Amygdala (tissue), 56 donors: ENCODE data around the gene DYNC1I1.
A peak's percentile ranks its signal among the peaks of the same experiment; 100 is the strongest.

Source experiments
- DNase-seq, 56 donors: peaks; one replicate each; lab custom pipeline; 2025; lab: John Stamatoyannopoulos, UW

Gene DYNC1I1

DNA sequence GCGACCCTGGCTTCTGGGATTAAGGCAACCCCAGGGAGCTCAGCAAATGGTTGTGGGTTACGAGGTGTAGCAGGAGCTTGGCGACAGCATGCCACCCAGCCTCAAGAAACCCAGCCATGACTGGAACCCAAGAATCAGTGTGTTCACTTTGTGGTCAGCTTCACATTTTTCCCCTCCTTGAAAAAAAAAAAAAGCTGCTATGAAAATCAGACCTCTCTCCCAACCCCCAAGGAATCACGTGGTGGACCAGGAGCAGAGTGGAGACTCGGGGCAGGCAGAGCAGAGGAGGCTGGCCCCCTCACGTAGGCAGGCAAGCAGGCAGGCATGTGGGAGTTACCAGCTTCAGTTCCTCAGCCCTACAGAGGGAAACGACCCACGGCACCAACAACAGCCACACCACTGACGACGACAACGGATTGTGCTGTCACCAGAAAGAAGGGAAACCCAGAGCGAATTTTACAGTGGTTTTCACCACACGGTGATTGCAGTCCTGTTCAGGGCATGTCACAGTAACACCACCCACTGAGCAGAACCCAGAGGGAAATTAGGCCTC lies 346.2 kb downstream of the DYNC1I1 start:
- no peak for DNase-seq

GRCh38 chr7:96120445-96121225 lies 348.3 kb downstream of the DYNC1I1 start:
- DNase-seq: no peak

GRCh38 chr7:96121752-96122151 lies 349.4 kb downstream of the DYNC1I1 start:
- no peak for DNase-seq

GRCh38 chr7:96122746-96123145 lies 350.4 kb downstream of the DYNC1I1 start:
- no peak for DNase-seq

GRCh38 chr7:96126382-96126781 lies 354.0 kb downstream of the DYNC1I1 start:
- DNase-seq: no peak

GRCh38 chr7:96127746-96128145 lies 355.4 kb downstream of the DYNC1I1 start:
- DNase-seq: no peak

DNA sequence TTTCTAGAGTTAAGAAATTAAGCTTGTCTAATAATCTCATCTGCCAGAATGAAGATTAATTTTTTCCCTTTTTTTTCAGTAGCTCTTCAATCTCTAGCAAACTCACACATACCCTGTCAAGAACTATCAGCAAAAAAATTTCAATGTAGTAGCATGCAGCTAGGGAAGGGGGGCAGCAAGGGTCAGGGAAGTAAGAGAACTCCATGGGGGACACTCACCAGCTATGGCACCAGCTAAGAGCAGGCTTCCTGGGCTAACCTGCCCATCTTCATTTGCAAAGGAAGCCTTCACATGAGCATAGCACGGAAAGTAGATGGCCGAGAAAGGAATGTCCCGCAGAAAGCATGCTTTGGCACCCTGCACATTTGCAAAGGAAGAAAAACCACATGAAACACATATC lies 359.2 kb downstream of the DYNC1I1 start:
- peak in 1 of 56 donors; percentile 4 for DNase-seq

DNA sequence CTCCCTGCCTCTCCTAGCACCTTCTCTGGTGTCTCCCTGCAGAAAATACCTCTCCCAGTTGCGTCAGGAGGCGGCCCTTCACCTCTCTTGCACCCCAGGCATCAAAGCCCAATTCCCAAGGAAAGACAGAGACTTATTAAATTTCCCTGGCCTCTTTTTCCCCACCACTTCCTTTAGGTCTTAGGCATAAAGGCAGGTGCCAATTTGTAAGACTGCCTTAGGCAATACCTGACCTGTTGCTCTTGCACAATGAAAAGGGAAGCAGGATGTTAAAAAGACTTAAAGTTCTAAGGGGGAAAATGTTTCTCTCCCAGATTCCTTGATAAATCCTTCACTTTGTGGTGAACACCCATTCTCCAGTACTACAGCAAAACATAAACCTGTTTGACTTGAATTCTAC lies 362.9 kb downstream of the DYNC1I1 start:
- no peak for DNase-seq

DNA sequence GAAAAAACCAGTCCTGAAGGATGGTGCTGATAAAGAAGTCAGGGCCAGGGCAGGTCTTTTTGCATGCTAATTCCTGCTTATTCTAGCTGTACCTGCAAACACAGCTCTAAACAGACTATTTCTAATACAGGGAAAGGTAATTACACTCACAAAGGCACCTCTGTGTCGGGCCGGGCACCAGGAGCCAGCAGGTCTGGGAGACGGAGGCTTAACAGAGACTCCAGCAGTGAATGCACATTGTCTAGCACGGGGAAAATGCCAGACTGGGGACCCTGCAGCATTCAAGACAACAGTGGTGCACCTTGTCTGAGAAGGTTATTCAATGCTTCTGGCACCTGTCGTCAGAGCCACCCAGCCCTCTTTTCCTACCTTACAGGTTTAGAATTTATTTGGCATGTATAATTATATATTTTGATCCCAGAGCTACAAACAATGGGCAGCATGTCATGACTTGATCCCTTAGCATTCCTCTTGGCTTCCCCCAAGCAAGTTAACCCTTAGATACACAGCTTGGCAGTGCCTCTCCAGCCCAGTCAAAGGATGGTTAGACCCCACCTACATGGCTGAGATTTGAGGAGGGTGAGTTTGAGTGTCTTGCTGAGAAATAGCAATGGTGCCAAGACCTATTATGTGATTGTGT lies 364.4 kb downstream of the DYNC1I1 start:
- no peak for DNase-seq

- DNase-seq: no peak
Measured at GRCh38 chr7:96143495-96144259, 371.3 kb downstream of the DYNC1I1 start.

DNA sequence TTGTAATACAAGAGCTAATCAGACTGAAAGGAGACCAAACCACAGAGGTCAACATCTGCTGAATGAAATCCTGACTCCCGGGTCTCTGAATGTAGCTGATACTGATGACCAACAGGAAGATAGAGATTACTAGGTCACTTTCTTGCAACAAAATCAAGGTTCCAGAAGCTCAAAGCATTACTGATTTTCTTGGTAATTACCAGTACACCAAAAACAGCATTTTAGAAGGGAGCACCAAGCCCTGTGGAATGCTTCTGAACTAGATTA lies 371.8 kb downstream of the DYNC1I1 start:
- DNase-seq: no peak
